CD4-positive, alpha-beta T cell treated with Interleukin-15 for 1 hour (primary cell): ENCODE results near the gene AASDH.

Source experiments
- DNase-seq: peaks from one replicate; pipeline ENCODE4 v3.0.0-alpha.2; 2020

The AASDH gene, protein sequence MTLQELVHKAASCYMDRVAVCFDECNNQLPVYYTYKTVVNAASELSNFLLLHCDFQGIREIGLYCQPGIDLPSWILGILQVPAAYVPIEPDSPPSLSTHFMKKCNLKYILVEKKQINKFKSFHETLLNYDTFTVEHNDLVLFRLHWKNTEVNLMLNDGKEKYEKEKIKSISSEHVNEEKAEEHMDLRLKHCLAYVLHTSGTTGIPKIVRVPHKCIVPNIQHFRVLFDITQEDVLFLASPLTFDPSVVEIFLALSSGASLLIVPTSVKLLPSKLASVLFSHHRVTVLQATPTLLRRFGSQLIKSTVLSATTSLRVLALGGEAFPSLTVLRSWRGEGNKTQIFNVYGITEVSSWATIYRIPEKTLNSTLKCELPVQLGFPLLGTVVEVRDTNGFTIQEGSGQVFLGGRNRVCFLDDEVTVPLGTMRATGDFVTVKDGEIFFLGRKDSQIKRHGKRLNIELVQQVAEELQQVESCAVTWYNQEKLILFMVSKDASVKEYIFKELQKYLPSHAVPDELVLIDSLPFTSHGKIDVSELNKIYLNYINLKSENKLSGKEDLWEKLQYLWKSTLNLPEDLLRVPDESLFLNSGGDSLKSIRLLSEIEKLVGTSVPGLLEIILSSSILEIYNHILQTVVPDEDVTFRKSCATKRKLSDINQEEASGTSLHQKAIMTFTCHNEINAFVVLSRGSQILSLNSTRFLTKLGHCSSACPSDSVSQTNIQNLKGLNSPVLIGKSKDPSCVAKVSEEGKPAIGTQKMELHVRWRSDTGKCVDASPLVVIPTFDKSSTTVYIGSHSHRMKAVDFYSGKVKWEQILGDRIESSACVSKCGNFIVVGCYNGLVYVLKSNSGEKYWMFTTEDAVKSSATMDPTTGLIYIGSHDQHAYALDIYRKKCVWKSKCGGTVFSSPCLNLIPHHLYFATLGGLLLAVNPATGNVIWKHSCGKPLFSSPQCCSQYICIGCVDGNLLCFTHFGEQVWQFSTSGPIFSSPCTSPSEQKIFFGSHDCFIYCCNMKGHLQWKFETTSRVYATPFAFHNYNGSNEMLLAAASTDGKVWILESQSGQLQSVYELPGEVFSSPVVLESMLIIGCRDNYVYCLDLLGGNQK

DNA sequence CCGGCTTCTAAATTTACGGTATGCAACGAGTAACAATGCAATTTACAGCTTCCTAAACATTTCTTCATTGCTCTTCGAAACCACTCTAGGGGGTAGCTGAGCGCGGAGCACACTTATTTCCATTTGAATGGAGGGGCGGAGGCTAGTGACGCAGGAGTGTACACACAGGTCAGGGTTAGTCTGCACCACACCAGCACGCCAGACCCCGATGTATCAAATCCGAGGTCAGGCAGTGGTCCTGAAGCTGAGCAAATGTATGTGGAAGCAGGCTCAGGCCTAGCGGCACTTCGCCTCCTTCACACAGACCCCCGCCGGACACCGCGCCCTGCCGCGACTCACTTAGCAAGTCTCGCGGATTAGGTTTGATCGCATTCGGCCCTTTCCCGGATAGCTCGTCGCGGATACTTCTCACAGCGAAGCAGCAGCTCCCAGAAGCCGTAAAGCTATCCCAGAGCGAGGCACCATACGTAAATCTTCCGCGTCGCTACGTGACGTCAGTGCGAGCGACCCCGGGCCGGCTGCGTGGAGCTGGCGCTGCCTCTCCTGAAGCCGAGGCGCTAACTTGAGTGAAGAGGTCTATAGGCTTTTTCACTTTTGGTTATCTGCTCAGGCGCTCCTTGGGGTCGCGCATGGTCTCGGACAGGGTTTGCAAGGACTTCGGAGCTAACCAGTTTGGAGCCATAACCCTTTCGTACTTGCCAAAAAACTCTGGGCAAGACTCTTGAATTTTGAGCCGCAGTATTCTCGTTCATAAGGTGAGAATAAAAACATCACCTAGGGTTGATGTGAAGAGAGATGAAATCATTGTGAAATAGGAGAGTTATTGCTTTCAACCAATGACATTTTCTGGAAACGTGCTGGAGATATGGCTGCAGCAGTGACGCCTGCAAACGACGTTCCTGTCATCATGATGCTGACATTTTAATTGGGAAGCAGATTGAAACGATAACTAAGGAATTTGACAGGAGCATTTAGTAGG, at the start of gene AASDH:
AASDH (minus strand) TSS at position 469 of the 979 bp plus-strand sequence. CDS start 3,192 bp downstream, outside the sequence.
- peak; percentile 93 for DNase-seq

DNA sequence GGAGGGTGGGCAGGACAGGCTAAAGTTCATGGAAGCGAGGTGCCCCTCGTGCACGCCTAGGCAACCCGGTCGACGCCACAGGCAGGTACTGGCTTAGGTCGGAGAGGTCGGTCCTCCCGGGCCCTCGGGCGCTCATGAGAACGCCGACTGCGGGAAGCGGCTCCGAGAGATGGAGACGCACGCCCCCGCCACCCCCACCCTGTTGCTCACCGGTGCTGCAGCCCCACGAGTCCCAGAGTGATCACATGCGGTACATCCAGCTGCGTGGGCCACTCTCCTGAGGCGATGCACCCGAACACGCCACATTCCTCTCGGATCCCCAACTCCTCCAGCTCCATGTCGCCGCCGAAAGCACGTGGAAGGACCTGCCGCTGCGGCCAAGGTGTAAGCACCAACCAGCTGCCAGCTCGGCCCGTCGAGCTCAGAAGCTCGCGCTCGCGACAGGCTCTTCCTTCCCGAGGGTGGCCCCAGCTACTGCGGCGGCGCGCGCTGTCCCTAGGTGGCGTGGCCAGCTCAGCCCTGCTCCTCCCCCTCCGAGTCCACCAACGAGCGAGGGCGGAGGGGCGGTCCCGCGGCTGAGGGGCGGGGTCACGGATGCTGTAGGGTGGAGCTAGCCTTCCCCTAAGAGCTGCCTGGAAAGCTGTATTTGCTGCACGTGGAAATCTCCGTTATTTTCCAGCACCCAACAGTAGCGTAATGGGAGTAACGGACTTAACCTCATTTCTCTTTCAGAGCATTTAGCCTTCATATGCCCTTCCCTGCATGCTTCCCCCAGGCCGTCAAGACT, 48.0 kb upstream of the AASDH start, which contains the start of gene PPAT:
PPAT (minus strand) TSS at position 476 of the 787 bp plus-strand sequence; CDS start at position 338, 138 bp downstream.
- peak; percentile 97 for DNase-seq

- peak; percentile 19 for DNase-seq
Observed at GRCh38 chr4:56434599-56435139, 47.4 kb upstream of the AASDH start.

DNA sequence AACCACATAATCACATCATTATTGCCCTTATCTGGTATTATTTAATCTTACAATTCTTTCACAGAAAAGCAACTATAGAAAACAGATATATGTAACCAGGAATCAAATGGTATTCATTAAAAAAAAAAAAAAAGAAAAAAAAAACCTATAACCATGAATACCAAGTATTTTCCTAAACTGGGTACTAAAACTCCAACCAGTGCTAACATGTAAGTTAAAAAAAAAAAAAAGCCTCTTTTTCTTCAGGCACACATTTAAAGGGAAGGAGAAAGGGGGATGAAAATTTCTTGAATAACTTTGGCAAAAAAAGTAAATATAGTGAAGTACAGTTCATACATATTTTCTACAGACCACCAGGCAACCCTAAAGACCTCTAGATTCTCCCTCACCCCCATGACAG, 46.0 kb upstream of the AASDH start:
- DNase-seq, result no peak

- no peak for DNase-seq
Observed at GRCh38 chr4:56430203-56430602, 42.9 kb upstream of the AASDH start.

DNA sequence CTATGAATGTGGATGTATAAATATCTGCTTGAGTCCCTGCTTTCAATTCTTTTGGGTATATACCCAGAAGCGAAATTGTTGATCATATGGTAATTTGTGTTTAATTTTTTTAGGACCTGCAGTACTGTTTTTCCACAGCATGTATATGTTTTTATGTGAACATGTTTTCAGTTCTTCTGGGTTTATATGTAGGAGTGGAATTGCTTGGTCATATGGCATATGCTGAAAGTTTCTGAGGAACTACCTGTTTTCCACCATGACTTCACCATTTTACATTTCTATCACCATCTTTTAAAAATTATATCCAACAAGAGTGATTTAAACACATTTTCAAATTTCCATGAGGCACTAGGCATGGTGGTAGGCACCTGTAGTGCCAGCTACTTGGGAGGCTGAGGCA, 39.9 kb upstream of the AASDH start:
- DNase-seq, result no peak

DNA sequence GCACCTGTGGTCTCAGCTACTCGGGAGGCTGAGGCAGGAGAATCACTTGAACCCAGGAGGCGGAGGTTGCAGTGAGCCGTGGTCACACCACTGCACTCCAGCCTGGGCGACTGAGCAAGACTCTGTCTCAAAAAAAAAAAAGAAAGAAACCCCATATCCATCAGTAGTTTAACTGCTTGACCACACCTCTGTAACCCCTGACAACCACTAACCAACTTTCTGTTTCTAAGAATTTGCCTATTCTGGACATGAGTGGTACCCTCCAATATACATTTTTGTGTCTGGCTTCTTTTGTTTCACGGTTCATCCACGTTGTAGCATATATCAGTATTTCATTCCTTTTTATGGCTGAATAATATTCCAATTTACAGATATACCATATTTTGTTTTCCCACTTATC, 39.0 kb upstream of the AASDH start:
- DNase-seq, result no peak

DNA sequence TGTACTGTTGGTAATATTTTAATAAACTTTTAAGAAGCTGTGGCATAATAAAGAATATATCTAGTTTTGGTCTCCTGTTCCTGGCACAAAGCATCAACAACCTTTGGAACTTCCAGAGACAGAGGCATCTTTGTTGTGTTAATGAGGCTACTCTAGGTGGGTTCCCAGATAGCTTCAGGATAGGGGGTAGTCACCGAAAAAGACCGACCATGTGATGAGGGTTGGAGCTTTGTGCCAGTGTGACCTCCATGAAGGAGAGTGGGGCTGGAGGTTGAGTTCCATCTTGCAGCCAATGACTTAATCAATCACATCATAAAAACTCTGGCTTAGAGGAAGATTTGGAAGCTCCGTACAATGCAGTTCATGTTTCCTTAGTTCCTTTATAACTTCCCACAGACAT, 38.2 kb upstream of the AASDH start:
- no peak for DNase-seq

DNA sequence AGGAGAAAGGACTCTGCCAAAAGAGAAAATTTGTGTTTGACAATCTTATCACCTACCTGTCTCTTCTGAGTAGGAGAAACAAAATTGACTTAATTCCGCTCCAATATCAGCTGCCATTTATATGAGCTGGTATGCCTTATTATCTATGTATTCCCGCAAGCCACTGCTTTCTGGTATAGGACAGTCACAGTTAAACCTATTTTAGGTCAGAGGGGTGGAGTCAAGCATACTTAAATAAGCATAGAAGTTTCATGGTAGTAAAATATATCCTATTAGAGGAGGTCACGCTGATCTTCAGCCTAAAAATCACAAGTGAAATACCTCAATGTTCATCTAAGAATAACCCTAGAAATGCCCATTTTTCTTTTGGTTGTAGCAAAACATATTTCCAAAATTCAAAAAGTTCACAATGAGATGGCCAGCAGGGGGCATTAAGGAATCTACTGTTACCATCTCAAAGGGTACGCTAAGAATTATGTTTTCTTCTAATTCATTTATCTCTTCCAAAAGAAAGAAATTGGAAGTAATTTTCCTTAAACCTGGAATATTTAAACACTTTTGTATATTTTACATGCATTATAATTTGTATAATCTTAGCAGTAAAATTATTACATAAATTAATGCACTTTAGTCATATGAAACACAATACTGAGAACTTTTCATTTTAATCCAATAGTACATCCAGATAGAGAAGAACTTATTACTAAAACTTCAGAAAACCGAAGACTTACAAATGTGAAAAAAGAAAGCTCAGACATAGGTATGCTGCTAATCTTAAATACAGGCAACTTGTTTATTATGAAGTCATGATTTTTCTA, 37.6 kb upstream of the AASDH start:
- no peak for DNase-seq

DNA sequence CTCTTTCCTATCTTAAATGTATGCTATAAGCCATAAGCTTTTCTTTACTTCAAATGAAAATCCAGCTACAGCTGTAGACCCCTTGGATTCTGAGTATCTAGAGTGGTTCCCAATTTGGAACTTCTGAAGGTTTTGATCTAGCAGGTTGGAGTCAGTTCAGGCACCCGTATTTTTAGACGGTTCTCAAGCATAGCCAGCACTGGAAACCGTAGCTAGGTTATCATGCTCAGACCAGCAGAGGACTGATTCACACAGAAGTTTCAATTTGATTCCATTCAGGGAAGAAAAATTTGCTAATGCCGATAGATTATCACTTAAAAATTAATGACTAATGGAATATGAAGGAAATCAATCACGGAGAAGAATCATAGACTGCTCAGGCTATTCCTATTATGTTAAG, 36.9 kb upstream of the AASDH start:
- no peak for DNase-seq

DNA sequence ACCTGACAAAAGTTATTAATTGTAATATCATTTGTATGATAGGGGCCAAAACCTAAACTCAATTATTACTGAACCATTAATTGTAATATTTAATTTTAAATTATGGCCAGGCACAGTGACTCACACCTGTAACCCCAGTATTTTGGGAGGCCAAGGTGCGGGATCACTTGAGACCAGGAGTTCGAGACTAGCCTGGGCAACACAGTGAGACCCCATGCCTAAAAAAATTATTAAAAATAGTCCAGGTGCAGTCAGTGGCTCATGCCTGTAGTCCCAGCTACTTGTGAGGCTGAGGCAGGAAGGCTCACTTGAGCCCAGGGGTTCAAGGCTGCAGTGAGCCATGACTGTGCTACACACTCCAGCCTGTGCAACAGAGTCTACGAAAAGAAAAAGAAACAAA, 30.1 kb upstream of the AASDH start:
- DNase-seq, result no peak

DNA sequence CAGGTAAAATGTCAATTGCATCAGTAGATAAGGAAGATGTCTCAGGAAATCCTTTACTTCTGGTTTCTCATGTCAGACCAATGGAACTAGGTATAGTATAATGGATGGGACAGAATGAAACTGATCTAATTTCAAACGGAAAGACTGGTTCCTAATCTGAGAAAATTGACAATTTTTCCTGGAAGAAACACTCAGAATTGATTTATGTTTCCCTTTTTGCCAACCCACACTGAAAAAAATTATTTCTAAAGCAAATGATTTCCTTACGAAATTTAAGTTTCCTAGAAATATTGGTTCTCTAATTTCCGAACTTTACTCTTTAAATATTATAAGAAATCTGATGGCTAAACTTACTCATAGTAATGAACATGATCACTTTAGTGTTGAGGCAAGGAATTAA, 29.1 kb upstream of the AASDH start:
- no peak for DNase-seq

GRCh38 chr4:56414135-56414670, 26.9 kb upstream of the AASDH start:
- no peak for DNase-seq

- DNase-seq, result no peak
Observed at GRCh38 chr4:56410247-56411062, 23.2 kb upstream of the AASDH start.

- no peak for DNase-seq
Observed at GRCh38 chr4:56409511-56410090, 22.3 kb upstream of the AASDH start.

DNA sequence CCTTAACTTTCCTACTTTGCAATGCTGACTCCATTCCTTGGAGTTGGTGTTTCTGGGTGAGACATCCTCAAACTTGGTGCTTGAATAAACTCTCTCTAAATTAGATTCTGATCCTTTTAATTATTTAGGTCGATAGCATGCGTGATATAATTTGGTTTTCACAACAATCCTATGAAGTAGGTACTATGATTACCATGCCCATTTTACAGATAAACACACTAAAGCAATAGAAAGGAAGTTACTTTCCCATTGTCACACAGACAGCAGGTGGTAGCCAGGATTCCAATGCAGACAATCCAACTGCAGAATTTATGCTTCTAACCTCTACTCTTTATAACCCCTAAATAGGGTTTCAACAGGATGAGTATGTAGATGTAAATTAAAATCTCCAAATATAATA, 21.7 kb upstream of the AASDH start:
- DNase-seq, result no peak

GRCh38 chr4:56406151-56406550, 18.9 kb upstream of the AASDH start:
- DNase-seq, result no peak

DNA sequence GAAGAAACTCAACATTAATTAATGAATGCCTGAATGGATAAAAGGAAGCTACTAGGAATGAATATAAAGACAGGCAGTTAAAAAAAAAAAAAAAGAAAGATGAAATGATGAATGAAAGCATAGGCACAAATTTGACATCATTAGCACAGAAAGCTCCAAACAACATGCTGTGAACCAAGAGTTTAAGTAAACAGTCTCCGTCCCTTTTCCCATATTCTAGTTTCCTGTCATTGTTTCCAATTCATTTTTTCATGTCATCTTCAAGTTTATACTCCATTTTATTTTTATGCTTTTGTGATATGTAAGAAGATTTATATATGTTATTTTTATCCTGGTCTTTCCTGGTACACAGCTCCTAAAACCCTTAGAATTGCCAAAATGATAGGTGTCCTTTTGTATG, 17.7 kb upstream of the AASDH start:
- DNase-seq, result no peak

DNA sequence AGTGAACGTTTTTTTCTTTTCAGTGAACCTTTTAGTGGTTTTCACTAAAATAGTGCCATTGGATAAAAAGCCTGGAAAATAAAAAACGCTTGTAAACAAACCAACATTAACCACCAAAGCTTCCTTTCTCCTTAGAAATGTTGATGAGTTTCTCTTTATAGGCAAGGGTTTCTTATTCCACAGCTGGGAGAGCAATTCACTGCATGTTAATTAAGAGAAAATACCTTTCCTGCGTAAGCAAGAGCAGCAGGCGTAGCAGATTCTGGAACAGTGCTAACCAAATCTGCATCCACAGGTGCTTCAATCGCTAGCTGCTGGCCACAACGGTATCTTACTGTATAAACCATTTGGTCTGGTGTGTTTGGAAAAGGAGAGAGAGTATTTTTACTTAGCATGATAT, 13.3 kb upstream of the AASDH start:
- DNase-seq, result no peak
